Esophagus muscularis mucosa (tissue), 3 donors: ENCODE measurements around the gene BCAS3.

ENCODE experiments used
- CTCF ChIP-seq, 3 experiments: fragments of 200-600 bp in 2 of 3; fragments of 450-650 bp in 1 of 3; sonication (generic) in 2 of 3; IDR thresholded peaks; one replicate each; pipeline ENCODE4 v1.5.1; 2017 to 2019; ENCODE audit warnings: antibody characterized with exemption in 3 of 3, mild to moderate bottlenecking in 2 of 3, moderate library complexity in 1 of 3
- POLR2A ChIP-seq: fragments of 450-650 bp; IDR thresholded peaks from one replicate; pipeline ENCODE4 v1.6.1; 2017; ENCODE audit warnings: antibody characterized with exemption, moderate library complexity, mild to moderate bottlenecking, low read depth
- POLR2AphosphoS5 ChIP-seq, 2 donors: sonication (generic); formaldehyde crosslinking; IDR thresholded peaks; one replicate each; pipeline ENCODE4 v1.6.1; 2017; ENCODE audit warnings: antibody characterized with exemption in 2 of 2

- TF ChIP-seq POLR2AphosphoS5 (IDR thresholded peaks at IDR 0.05), result no peak
- TF ChIP-seq CTCF (IDR thresholded peaks at IDR 0.05), result no peak
- TF ChIP-seq POLR2A, result no peak
These were observed 370.9 kb downstream of the BCAS3 start for GRCh38 chr17:61048376-61049106.
